SJSA1 (cell line): Measurements from ENCODE around the gene EIF2A. TPM values are rescaled to one million over a fixed set of nuclear protein-coding genes. Genes with fewer than 3 reads are reported as not detected.
A peak's percentile ranks its signal among the peaks of the same experiment; 100 is the strongest.
"Not testable (repeated sequence)": the region's sequence is repeated elsewhere in the genome, so short reads cannot be mapped to it uniquely, and the experiment has no call there.

Source experiments
- DNase-seq, 2 experiments: peaks; one replicate each; pipeline ENCODE4 v3.0.0-alpha.2; 2015 to 2020; ENCODE audit warnings: low spot score in 2 of 2, low read depth in 1 of 2
- H3K27ac ChIP-seq: fragments of 250-450 bp; sonication (Bioruptor Pico); 2 replicates; pipeline ENCODE4 v1.5.1; 2020; ENCODE audit warnings: mild to moderate bottlenecking, moderate library complexity
- H3K27me3 ChIP-seq: fragments of 250-450 bp; sonication (Bioruptor Pico); replicated peaks from 2 replicates; pipeline ENCODE4 v1.5.1; 2020; ENCODE audit warnings: mild to moderate bottlenecking, moderate library complexity
- H3K36me3 ChIP-seq: fragments of 250-450 bp; sonication (Bioruptor Pico); 2 replicates; pipeline ENCODE4 v1.5.1; 2020; ENCODE audit warnings: mild to moderate bottlenecking
- H3K4me1 ChIP-seq: fragments of 250-450 bp; sonication (Bioruptor Pico); replicated peaks from 2 replicates; pipeline ENCODE4 v1.6.1; 2021; ENCODE audit warnings: mild to moderate bottlenecking
- H3K4me3 ChIP-seq: fragments of 250-450 bp; sonication (Bioruptor Pico); 2 replicates; pipeline ENCODE4 v1.5.1; 2020; ENCODE audit warnings: mild to moderate bottlenecking
- H3K9me3 ChIP-seq: fragments of 250-450 bp; sonication (Bioruptor Pico); replicated peaks from 2 replicates; pipeline ENCODE4 v1.5.1; 2020; ENCODE audit warnings: mild to moderate bottlenecking
- total RNA-seq: library from RNA; depleted of rRNA; stranded (reverse); fragments of >200 nt; shearing (Covaris generic); gene quantifications from 2 replicates; pipeline ENCODE4 v1.2.3, GENCODE V29; 2014

EIF2A gene
- total RNA-seq, 1 experiment from 2014 or later: 95.2 TPM

- peak overlapping the region; percentile 9; the same call in 1 of the 2 replicates for H3K27ac ChIP-seq
Measured at GRCh38 chr3:150599611-150600297, 53.2 kb downstream of the EIF2A start.

GRCh38 chr3:150600647-150601530 lies 54.3 kb downstream of the EIF2A start:
- not testable (repeated sequence) for H3K36me3 ChIP-seq, H3K27me3 ChIP-seq, DNase-seq, H3K4me3 ChIP-seq, H3K27ac ChIP-seq, H3K9me3 ChIP-seq
- peaks cover 24% of the 10 kb centered on the region for H3K4me1 ChIP-seq

More at GRCh38 chr3:150599611-150600297, 53.2 kb downstream of the EIF2A start:
- 0 out of 2 replicates have a peak, but pooled peaks cover 4% of the 10 kb centered on the region for H3K36me3 ChIP-seq
- H3K9me3 ChIP-seq: no peaks in the 10 kb centered on the region
- no peak overlapping the region for H3K4me3 ChIP-seq
- H3K4me1 ChIP-seq: peaks cover 24% of the 10 kb centered on the region
- H3K27me3 ChIP-seq: no peaks in the 10 kb centered on the region
- peak in 1 of 2 experiments; percentile 10 for DNase-seq

- no peak for DNase-seq
- peaks cover 14% of the 10 kb centered on the region; the same call in 1 of the 2 replicates for H3K36me3 ChIP-seq
- H3K27me3 ChIP-seq: no peaks in the 10 kb centered on the region
- H3K27ac ChIP-seq: peak overlapping the region; percentile 51
- peak overlapping the region; percentile 66 for H3K4me3 ChIP-seq
- H3K9me3 ChIP-seq: no peaks in the 10 kb centered on the region
- H3K4me1 ChIP-seq: peaks cover 24% of the 10 kb centered on the region
Measured at GRCh38 chr3:150602426-150603152, 56.0 kb downstream of the EIF2A start.

GRCh38 chr3:150603153-150603979 lies 56.8 kb downstream of the EIF2A start, which contains the start of gene SELENOT:
Gene SELENOT, plus strand, starts transcription at chr3:150603321. Its CDS starts 42 bp downstream, at chr3:150603363.
- H3K4me3 ChIP-seq: peak within 1 kb of the TSS; percentile 66
- H3K36me3 ChIP-seq: peaks cover 14% of the 10 kb centered on the region; the same call in 1 of the 2 replicates
- peak within 1 kb of the TSS; percentile 51 for H3K27ac ChIP-seq
- peaks cover 24% of the 10 kb centered on the region for H3K4me1 ChIP-seq
- no peaks in the 10 kb centered on the region for H3K27me3 ChIP-seq
- DNase-seq: peak; percentile 94 to 98
- H3K9me3 ChIP-seq: no peaks in the 10 kb centered on the region

DNA sequence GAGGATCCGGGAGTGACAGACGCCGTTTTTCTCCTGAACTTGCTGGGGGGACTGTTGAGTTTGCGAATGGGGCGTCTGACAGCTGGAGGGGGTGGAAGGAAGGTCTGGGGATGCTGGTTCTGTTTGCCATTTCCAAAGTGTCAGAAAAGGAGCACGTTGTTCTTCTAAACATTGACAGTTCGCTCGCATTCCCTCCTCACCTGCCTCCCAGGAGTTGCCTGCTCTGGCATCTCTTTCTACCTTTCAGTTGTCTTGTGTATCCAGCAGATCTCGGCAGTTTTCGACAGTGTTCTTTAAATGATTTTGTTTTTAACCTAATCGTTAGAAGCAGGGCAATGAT lies 57.4 kb downstream of the EIF2A start:
- Histone ChIP-seq H3K27ac (peak overlapping the region; percentile 51), H3K4me3 (peak overlapping the region; percentile 66), H3K36me3 (peaks cover 14% of the 10 kb centered on the region; the same call in 1 of the 2 replicates), H3K4me1 (peaks cover 23% of the 10 kb centered on the region), H3K27me3 (no peaks in the 10 kb centered on the region), H3K9me3 (no peaks in the 10 kb centered on the region)
- DNase-seq: no peak

GRCh38 chr3:150605998-150606641 lies 59.5 kb downstream of the EIF2A start:
- no peaks in the 10 kb centered on the region for H3K9me3 ChIP-seq
- no peak for DNase-seq
- H3K27ac ChIP-seq: no peak overlapping the region

GRCh38 chr3:150607267-150608065 lies 60.9 kb downstream of the EIF2A start:
- Histone ChIP-seq H3K9me3 (no peaks in the 10 kb centered on the region), H3K36me3 (peaks cover 15% of the 10 kb centered on the region; the same call in 1 of the 2 replicates), H3K4me1 (peaks cover 9% of the 10 kb centered on the region; the same call in 1 of the 2 replicates), H3K4me3 (no peak overlapping the region), H3K27me3 (no peaks in the 10 kb centered on the region), H3K27ac (no peak overlapping the region)
- no peak for DNase-seq

More at GRCh38 chr3:150605998-150606641, 59.5 kb downstream of the EIF2A start:
- Histone ChIP-seq H3K4me1 (peaks cover 9% of the 10 kb centered on the region; the same call in 1 of the 2 replicates), H3K4me3 (no peak overlapping the region), H3K36me3 (peaks cover 14% of the 10 kb centered on the region; the same call in 1 of the 2 replicates), H3K27me3 (no peaks in the 10 kb centered on the region)

DNA sequence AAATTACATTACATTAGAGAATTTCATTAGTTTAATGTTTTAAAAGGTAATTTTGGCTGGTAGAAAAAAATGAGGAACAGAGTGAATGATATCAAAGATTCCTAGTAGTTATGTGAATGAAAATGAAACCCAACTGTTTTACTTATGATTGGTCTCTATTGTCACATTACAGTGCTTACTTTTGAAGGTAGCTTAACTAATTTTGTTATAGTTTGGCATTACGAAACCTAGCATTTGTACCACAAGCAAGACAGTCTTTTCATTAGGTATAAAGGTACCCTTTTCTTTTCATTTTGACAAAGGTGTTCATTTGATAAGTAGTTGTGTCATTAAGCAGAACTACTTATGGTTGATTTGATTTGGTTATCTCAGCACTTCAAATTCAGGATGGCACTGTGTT lies 63.4 kb downstream of the EIF2A start:
- no peak overlapping the region for H3K27ac ChIP-seq
- no peaks in the 10 kb centered on the region for H3K9me3 ChIP-seq
- peaks cover 18% of the 10 kb centered on the region for H3K36me3 ChIP-seq
- no peaks in the 10 kb centered on the region for H3K4me1 ChIP-seq
- no peak for DNase-seq
- no peak overlapping the region for H3K4me3 ChIP-seq
- no peaks in the 10 kb centered on the region for H3K27me3 ChIP-seq

GRCh38 chr3:150610785-150611184 lies 64.2 kb downstream of the EIF2A start:
- H3K27ac ChIP-seq: no peak overlapping the region
- DNase-seq: no peak
- H3K9me3 ChIP-seq: no peaks in the 10 kb centered on the region
- no peak overlapping the region for H3K4me3 ChIP-seq
- no peaks in the 10 kb centered on the region for H3K4me1 ChIP-seq
- no peaks in the 10 kb centered on the region for H3K27me3 ChIP-seq
- peaks cover 21% of the 10 kb centered on the region for H3K36me3 ChIP-seq

DNA sequence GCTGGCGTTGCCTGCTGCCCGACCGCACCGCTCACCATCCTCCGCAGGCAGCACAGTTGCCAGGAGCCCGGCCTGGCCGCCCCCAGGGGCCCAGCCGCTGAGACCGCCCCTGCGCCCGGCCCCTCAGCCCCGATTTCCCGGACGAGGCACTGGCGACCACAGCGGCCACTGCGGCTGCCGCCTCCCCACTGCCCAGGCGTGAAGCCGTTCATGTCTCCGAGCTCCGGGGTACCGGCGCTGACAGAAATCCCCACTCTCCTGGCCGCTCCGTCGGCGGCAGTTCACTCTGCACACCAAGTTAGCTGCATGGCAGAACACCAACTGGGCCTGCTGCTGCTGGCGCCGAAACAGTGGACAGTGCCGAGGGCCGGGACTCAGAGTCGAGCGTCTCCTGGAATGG lies 65.1 kb downstream of the EIF2A start:
- H3K9me3 ChIP-seq: no peaks in the 10 kb centered on the region
- H3K36me3 ChIP-seq: peaks cover 21% of the 10 kb centered on the region
- H3K27me3 ChIP-seq: no peaks in the 10 kb centered on the region
- DNase-seq: peak in 1 of 2 experiments; percentile 38
- H3K27ac ChIP-seq: no peak overlapping the region
- no peaks in the 10 kb centered on the region for H3K4me1 ChIP-seq
- no peak overlapping the region for H3K4me3 ChIP-seq

DNA sequence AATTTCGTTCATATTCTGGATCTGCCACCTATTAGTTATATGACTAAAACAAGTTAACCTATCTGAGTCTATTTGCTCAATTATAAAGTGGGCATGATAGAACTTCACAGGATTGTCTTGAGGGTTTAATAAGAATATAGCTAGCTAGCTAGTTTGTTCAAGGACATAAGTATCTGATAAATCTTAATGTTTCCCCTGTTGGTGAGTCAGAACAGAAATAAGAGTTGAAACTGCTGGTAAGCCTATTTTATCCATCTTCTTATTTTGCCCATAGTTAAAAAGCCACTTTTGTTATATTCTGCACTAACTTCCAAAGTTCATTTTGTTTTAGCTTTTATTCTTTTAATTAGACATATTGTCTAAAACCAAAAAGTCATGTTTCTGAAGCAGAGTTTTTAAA lies 65.9 kb downstream of the EIF2A start:
- no peaks in the 10 kb centered on the region for H3K4me1 ChIP-seq
- no peaks in the 10 kb centered on the region for H3K9me3 ChIP-seq
- DNase-seq: no peak
- H3K27ac ChIP-seq: no peak overlapping the region
- no peaks in the 10 kb centered on the region for H3K27me3 ChIP-seq
- H3K4me3 ChIP-seq: no peak overlapping the region
- peaks cover 18% of the 10 kb centered on the region for H3K36me3 ChIP-seq

- H3K4me3 ChIP-seq: no peak overlapping the region
- no peak for DNase-seq
- no peaks in the 10 kb centered on the region for H3K4me1 ChIP-seq
- peaks cover 20% of the 10 kb centered on the region for H3K36me3 ChIP-seq
- H3K27me3 ChIP-seq: no peaks in the 10 kb centered on the region
- H3K27ac ChIP-seq: no peak overlapping the region
- H3K9me3 ChIP-seq: no peaks in the 10 kb centered on the region
Measured at GRCh38 chr3:150613034-150613433, 66.4 kb downstream of the EIF2A start.
